HG03175 (cell line): ENCODE data around the gene HABP2.

ENCODE experiments used
- ATAC-seq: cut with Tn5 transposase; IDR thresholded peaks from one replicate; pipeline ENCODE4 v1.9.1; 2021; ENCODE audit warnings: mild to moderate bottlenecking, moderate library complexity; ENCODE audit not compliant: unreplicated experiment

Gene HABP2

GRCh38 chr10:113525713-113526112 lies 27.1 kb upstream of the HABP2 start:
- no peak for ATAC-seq

GRCh38 chr10:113527211-113527906 lies 25.5 kb upstream of the HABP2 start:
- ATAC-seq: no peak

- ATAC-seq: no peak
These were observed 24.0 kb upstream of the HABP2 start for GRCh38 chr10:113528876-113529275.

GRCh38 chr10:113529575-113529974 lies 23.3 kb upstream of the HABP2 start:
- no peak for ATAC-seq

GRCh38 chr10:113530476-113530875 lies 22.4 kb upstream of the HABP2 start:
- no peak for ATAC-seq

- ATAC-seq: no peak
These were observed 20.1 kb upstream of the HABP2 start for GRCh38 chr10:113532724-113533123.

GRCh38 chr10:113533801-113534200 lies 19.1 kb upstream of the HABP2 start:
- ATAC-seq: no peak

- ATAC-seq: no peak
These were observed 18.4 kb upstream of the HABP2 start for GRCh38 chr10:113534423-113534822.

GRCh38 chr10:113537672-113538071 lies 15.2 kb upstream of the HABP2 start:
- no peak for ATAC-seq

GRCh38 chr10:113538151-113538550 lies 14.7 kb upstream of the HABP2 start:
- ATAC-seq: no peak

GRCh38 chr10:113539789-113540188 lies 13.1 kb upstream of the HABP2 start:
- ATAC-seq: no peak

- no peak for ATAC-seq
These were observed 11.9 kb upstream of the HABP2 start for GRCh38 chr10:113540845-113541548.

GRCh38 chr10:113541549-113541927 lies 11.3 kb upstream of the HABP2 start:
- ATAC-seq: no peak

GRCh38 chr10:113543107-113543955 lies 9.5 kb upstream of the HABP2 start:
- no peak for ATAC-seq

- ATAC-seq: no peak
These were observed 8.5 kb upstream of the HABP2 start for GRCh38 chr10:113544392-113544791.

- no peak for ATAC-seq
These were observed 5.4 kb upstream of the HABP2 start for GRCh38 chr10:113547426-113547825.

- no peak for ATAC-seq
These were observed 3.0 kb upstream of the HABP2 start for GRCh38 chr10:113549856-113550255.

GRCh38 chr10:113550365-113550764 lies 2.5 kb upstream of the HABP2 start:
- ATAC-seq: no peak

GRCh38 chr10:113552014-113552413 lies 839 bp upstream of the HABP2 start:
- no peak for ATAC-seq

GRCh38 chr10:113553149-113553548 lies 296 bp downstream of the HABP2 start:
- no peak for ATAC-seq

- no peak for ATAC-seq
These were observed 1.4 kb downstream of the HABP2 start for GRCh38 chr10:113554214-113554613.

GRCh38 chr10:113555245-113555644 lies 2.4 kb downstream of the HABP2 start:
- ATAC-seq: no peak
